Endothelial cell of umbilical vein (primary cell): ENCODE results near the gene SERGEF.

ENCODE experiments used
- CTCF ChIP-seq, 2 donors: IDR thresholded peaks; 1 replicate in 1 of 2; 2 replicates in 1 of 2; pipeline ENCODE4 v1.5.1; 2011; ENCODE audit warnings: low read length in 2 of 2, mild to moderate bottlenecking in 2 of 2, moderate library complexity in 2 of 2, control low read depth in 1 of 2, inconsistent platforms in 1 of 2, low read depth in 1 of 2; ENCODE audit not compliant: insufficient read depth in 1 of 2; ENCODE audit errors: extremely low read depth in 1 of 2
- EZH2 ChIP-seq: IDR thresholded peaks from 2 replicates; pipeline ENCODE4 v1.6.1; 2012; ENCODE audit warnings: borderline replicate concordance, low read depth, mild to moderate bottlenecking, moderate library complexity, low read length, inconsistent platforms; ENCODE audit not compliant: severe bottlenecking
- GATA2 ChIP-seq: IDR thresholded peaks from 2 replicates; pipeline ENCODE4 v1.7.0; 2011; ENCODE audit warnings: low read depth, mild to moderate bottlenecking, moderate library complexity, mixed read lengths, low read length; ENCODE audit not compliant: insufficient read length, insufficient read depth
- MAX ChIP-seq: IDR thresholded peaks from 2 replicates; pipeline ENCODE4 v1.6.1; 2011; ENCODE audit not compliant: insufficient read depth, insufficient read length
- MYC ChIP-seq: IDR thresholded peaks from one replicate; pipeline ENCODE4 v1.6.1; 2011; ENCODE audit warnings: mild to moderate bottlenecking, low read depth, low read length
- POLR2A ChIP-seq: IDR thresholded peaks from 2 replicates; pipeline ENCODE4 v1.6.1; 2012; ENCODE audit warnings: low read depth, mild to moderate bottlenecking, control low read depth, low read length
- POLR2AphosphoS5 ChIP-seq: IDR thresholded peaks from 2 replicates; pipeline ENCODE4 v1.6.1; 2012; ENCODE audit warnings: low read depth, mild to moderate bottlenecking, control low read depth, low read length, moderate library complexity; ENCODE audit not compliant: insufficient read depth

DNA sequence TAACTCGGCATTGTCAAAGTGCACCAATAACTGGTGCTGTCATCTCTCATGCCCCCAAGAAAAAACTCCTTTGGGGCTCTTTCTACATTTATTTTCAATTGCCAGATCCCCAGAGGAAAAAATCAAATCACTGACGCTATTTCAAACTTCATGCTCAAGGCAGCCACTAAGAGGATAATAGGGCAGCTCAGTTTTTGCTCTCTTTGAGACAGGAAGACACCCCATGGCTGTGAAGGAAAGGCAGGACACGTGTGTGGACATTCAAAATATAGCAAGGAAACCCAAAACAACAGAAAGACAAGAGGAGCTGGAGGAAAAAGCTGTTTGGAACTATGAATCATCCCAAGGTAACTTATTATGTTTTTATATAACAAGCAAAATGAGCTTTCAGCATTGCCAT, 83.7 kb downstream of the SERGEF start:
- TF ChIP-seq GATA2 (no peak), POLR2A (no peak), CTCF (IDR thresholded peaks at IDR 0.05; ENCODE audit: extremely low read depth in 1 of 2, insufficient read depth in 1 of 2, low read depth in 1 of 2, low read length in 2 of 2) (no peak), MYC (no peak), POLR2AphosphoS5 (no peak), EZH2 (no peak), MAX (no peak)
